Central memory CD4-positive, alpha-beta T cell (primary cell): Measurements from ENCODE around the gene RFX3.

ENCODE experiments used
- DNase-seq: peaks from one replicate; pipeline ENCODE4 v3.0.0; 2022

RFX3 gene

GRCh38 chr9:3475300-3476020 lies 50.3 kb downstream of the RFX3 start:
- DNase-seq: no peak

GRCh38 chr9:3474821-3475220 lies 51.0 kb downstream of the RFX3 start:
- DNase-seq: no peak

- no peak for DNase-seq
Observed at GRCh38 chr9:3473405-3473804, 52.4 kb downstream of the RFX3 start.

- DNase-seq: no peak
Observed at GRCh38 chr9:3471883-3472282, 53.9 kb downstream of the RFX3 start.

GRCh38 chr9:3468421-3469205 lies 57.2 kb downstream of the RFX3 start:
- no peak for DNase-seq

GRCh38 chr9:3467593-3468219 lies 58.1 kb downstream of the RFX3 start:
- DNase-seq: peak; percentile 48

GRCh38 chr9:3464033-3464638 lies 61.7 kb downstream of the RFX3 start:
- DNase-seq: no peak

- DNase-seq: no peak
Observed at GRCh38 chr9:3458806-3459475, 66.9 kb downstream of the RFX3 start.

GRCh38 chr9:3457175-3457574 lies 68.6 kb downstream of the RFX3 start:
- no peak for DNase-seq

- DNase-seq: no peak
Observed at GRCh38 chr9:3455717-3456116, 70.1 kb downstream of the RFX3 start.

GRCh38 chr9:3455094-3455493 lies 70.7 kb downstream of the RFX3 start:
- no peak for DNase-seq

GRCh38 chr9:3451956-3452355 lies 73.8 kb downstream of the RFX3 start:
- DNase-seq: no peak

- DNase-seq: no peak
Observed at GRCh38 chr9:3447788-3448187, 78.0 kb downstream of the RFX3 start.

GRCh38 chr9:3447143-3447542 lies 78.7 kb downstream of the RFX3 start:
- DNase-seq: no peak

GRCh38 chr9:3446313-3446712 lies 79.5 kb downstream of the RFX3 start:
- DNase-seq: no peak

GRCh38 chr9:3444016-3444415 lies 81.8 kb downstream of the RFX3 start:
- no peak for DNase-seq

GRCh38 chr9:3441197-3441816 lies 84.5 kb downstream of the RFX3 start:
- DNase-seq: peak; percentile 40

- DNase-seq: no peak
Observed at GRCh38 chr9:3436629-3437420, 89.0 kb downstream of the RFX3 start.

- DNase-seq: no peak
Observed at GRCh38 chr9:3435732-3436131, 90.1 kb downstream of the RFX3 start.

- no peak for DNase-seq
Observed at GRCh38 chr9:3434594-3434993, 91.2 kb downstream of the RFX3 start.

- no peak for DNase-seq
Observed at GRCh38 chr9:3433754-3434153, 92.0 kb downstream of the RFX3 start.

- DNase-seq: no peak
Observed at GRCh38 chr9:3433066-3433465, 92.7 kb downstream of the RFX3 start.
